GM12892 (cell line): ENCODE results near the gene ADAMTS13.

ENCODE experiments used
- POLR2A ChIP-seq: IDR thresholded peaks from 2 replicates; pipeline ENCODE4 v1.6.1; 2011; ENCODE audit warnings: low read depth, low read length, control low read depth
- TAF1 ChIP-seq: IDR thresholded peaks from 2 replicates; pipeline ENCODE4 v1.6.1; 2011; ENCODE audit warnings: low read depth, mild to moderate bottlenecking, control low read depth, low read length, borderline replicate concordance

DNA sequence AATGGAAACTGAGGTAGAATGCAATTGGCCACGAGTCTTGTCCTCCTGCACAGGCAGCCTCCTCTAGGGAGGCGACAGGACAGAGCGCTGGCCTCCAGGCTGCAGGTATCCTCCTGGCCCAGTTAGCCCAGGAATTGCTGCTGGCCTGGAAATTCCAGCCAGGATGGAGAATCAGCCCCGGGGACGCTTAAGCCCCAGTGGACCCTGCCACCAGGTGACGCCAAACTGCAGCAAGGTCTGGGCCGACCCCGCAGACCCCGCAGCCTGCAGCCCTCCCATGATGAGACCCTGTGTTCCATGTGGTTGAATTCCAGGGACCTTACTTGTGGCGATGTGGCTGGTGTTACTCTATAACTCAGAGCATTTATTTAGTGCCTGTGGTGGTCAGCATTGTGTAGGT, 44.9 kb downstream of the ADAMTS13 start:
- TF ChIP-seq POLR2A (no peak), TAF1 (no peak)
